Measurements from ENCODE around the gene STK32A.

STK32A gene

GRCh38 chr5:147259837-147260236 lies 25.0 kb downstream of the STK32A start:
- DNase-seq (ENCODE audit: low read depth), result no peak

- no peak for DNase-seq (ENCODE audit: low read depth)
Observed at GRCh38 chr5:147267082-147267832, 32.4 kb downstream of the STK32A start.

- DNase-seq (ENCODE audit: low read depth), result no peak
Observed at GRCh38 chr5:147276497-147276896, 41.7 kb downstream of the STK32A start.

- no peak for DNase-seq (ENCODE audit: low read depth)
Observed at GRCh38 chr5:147286296-147286695, 51.5 kb downstream of the STK32A start.

- no peak for DNase-seq (ENCODE audit: low read depth)
Observed at GRCh38 chr5:147287110-147287509, 52.3 kb downstream of the STK32A start.

- no peak for DNase-seq (ENCODE audit: low read depth)
Observed at GRCh38 chr5:147290261-147290660, 55.4 kb downstream of the STK32A start.

GRCh38 chr5:147303251-147303650 lies 68.4 kb downstream of the STK32A start:
- DNase-seq (ENCODE audit: low read depth), result no peak

GRCh38 chr5:147303976-147304375 lies 69.2 kb downstream of the STK32A start:
- no peak for DNase-seq (ENCODE audit: low read depth)

- DNase-seq (ENCODE audit: low read depth), result no peak
Observed at GRCh38 chr5:147305147-147305546, 70.3 kb downstream of the STK32A start.

GRCh38 chr5:147306351-147306750 lies 71.5 kb downstream of the STK32A start:
- DNase-seq (ENCODE audit: low read depth), result no peak

GRCh38 chr5:147307170-147307569 lies 72.3 kb downstream of the STK32A start:
- no peak for DNase-seq (ENCODE audit: low read depth)

GRCh38 chr5:147309621-147310020 lies 74.8 kb downstream of the STK32A start:
- DNase-seq (ENCODE audit: low read depth), result no peak

GRCh38 chr5:147310059-147310704 lies 75.4 kb downstream of the STK32A start:
- no peak for DNase-seq (ENCODE audit: low read depth)

GRCh38 chr5:147317978-147318684 lies 83.3 kb downstream of the STK32A start:
- DNase-seq (ENCODE audit: low read depth), result no peak

- no peak for DNase-seq (ENCODE audit: low read depth)
Observed at GRCh38 chr5:147321569-147321968, 86.7 kb downstream of the STK32A start.

- DNase-seq (ENCODE audit: low read depth), result no peak
Observed at GRCh38 chr5:147327421-147327820, 92.6 kb downstream of the STK32A start.

- DNase-seq (ENCODE audit: low read depth), result no peak
Observed at GRCh38 chr5:147327905-147328304, 93.1 kb downstream of the STK32A start.

- no peak for DNase-seq (ENCODE audit: low read depth)
Observed at GRCh38 chr5:147332658-147333057, 97.8 kb downstream of the STK32A start.

- no peak for DNase-seq (ENCODE audit: low read depth)
Observed at GRCh38 chr5:147336876-147337275, 102.0 kb downstream of the STK32A start.

GRCh38 chr5:147339313-147339712 lies 104.5 kb downstream of the STK32A start:
- DNase-seq (ENCODE audit: low read depth), result no peak

GRCh38 chr5:147340941-147341340 lies 106.1 kb downstream of the STK32A start:
- DNase-seq (ENCODE audit: low read depth), result no peak

GRCh38 chr5:147341345-147341744 lies 106.5 kb downstream of the STK32A start:
- DNase-seq (ENCODE audit: low read depth), result no peak

- DNase-seq (ENCODE audit: low read depth), result no peak
Observed at GRCh38 chr5:147344861-147345260, 110.0 kb downstream of the STK32A start.

All from stimulated activated CD8-positive, alpha-beta memory T cell treated with anti-CD3 and anti-CD28 coated beads, Interleukin-12 subunit alpha, Interleukin-12 subunit beta, amount 100 ng/mL, for 4 hours (primary cell).